ENCODE results near the gene NAALADL2.
"Not testable (repeated sequence)": the region's sequence is repeated elsewhere in the genome, so short reads cannot be mapped to it uniquely, and the experiment has no call there.

Gene NAALADL2

DNA sequence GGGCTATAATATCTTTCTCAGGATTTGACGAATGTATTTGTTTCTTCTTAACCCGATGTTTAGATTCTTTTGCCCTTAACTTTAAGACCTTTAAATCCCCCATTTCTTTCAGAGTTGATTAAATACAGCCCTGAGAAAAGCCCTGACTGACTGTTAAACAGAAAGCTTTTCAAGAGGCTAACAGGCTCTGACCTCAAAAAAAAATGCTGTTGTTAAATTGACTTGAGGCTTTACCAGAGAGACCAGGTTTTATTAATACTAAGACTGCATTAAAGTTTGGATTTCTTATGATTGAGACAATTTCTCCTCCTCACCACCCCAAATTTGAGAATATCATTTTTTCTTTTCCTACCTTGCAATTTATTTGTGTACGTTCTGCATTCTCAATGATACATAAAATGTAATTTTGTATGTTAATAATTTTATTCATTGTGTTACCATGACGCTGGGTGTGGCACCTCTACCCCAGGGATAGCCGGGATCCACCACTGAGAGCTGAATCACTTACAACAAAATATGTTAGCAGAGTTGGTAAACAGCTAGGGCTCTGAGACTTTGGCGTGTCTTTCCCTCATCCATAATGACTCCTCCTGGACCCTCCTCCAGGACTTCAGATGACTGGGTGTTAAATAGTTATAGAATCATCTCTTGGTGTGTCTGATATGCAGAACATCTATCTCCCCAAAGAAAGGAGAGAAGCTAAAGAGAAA lies 753.5 kb downstream of the NAALADL2 start:
- no peak for DNase-seq

DNA sequence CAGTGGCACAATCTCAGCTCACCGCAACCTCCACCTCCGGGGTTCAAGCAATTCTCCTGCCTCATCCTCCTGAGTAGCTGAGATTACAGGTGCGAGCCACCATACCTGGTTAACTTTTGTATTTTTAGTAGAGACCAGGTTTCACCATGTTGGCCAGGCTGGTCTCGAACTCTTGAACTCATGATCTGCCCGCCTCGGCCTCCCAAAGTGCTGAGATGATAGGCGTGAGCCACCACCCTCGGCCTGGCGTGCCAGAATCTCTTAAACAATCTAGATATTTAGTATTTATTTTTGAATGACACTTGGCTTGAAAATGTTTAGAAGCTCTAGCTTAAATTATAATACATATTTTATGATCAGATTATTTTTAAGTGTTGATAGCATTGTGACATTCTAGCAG lies 755.0 kb downstream of the NAALADL2 start:
- not testable (repeated sequence) for DNase-seq

DNA sequence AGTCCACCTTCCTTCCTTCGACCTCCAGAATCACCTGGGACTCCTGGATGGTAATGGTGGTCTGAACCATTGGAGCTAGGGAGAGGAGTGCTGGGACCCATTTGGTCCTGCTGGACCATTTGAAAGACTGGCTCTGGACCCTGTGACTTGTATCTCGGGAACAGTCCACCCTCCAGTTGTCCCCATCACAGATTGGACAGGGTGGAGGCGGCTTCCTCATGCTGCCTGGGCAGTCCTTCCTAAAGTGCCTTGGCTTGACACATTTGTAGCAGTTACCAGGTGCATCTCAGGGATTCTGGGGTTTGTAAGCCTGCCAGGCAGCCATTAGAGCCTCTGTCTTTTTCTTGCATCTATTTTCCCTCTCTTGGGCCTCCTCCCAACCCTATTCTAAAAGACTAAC lies 758.1 kb downstream of the NAALADL2 start:
- DNase-seq, result no peak

DNA sequence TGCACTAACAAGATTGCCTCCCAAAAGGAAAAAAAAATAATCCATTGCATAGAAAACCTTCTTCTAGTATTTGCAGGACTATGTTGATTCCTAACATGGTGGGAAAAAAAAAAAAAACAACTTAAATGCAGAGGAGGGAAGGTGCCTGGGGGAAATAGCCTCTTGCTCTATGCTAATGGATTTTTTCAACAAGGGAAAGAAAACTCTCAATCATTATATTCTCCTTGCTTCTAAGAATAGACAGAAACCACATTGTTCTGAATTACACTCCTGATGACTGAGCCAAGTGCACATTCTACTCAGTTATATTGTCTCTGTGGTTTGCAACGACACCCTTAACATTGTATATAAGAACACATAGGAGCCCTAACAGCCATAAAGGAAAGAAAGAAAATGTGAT lies 760.2 kb downstream of the NAALADL2 start:
- no peak for DNase-seq

DNA sequence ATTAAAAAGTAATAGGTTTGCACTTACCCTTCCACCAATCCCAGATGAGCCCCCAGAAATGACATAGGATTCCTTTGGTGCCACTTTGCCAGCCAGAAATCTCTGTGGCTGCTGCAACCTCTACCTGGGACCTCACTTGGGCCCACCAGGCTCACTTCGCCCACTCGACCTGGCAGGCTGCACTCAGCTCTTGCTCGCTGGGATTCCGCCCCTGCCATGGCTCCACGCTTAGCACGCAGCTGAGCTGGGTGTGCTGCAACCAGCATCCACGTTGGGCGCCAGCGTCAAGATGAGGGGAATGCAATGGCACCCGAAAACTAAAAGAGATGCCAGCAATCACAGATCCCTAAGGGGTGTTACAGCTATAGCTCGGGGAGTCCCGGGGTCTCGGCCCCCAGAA lies 761.0 kb downstream of the NAALADL2 start:
- DNase-seq, result no peak

DNA sequence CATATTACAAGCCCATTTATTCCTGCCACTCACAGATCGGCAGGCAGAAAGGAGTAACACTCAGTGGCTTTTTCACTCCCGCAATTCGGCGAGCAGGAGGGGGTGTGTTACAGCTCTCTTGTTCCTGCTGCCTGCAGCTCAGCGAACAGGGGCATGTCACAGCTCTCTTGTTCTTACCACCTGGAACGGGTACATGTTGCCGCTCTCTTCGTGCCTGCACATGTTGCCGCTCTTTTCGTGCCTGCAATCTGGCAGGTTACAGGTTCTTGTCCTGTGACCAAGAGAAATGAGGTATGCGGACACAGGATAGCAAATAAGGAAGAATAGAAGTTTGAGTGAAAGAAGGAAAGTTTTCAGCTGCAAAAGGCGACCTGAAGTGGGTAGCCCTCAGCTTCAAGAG lies 761.4 kb downstream of the NAALADL2 start:
- DNase-seq, result no peak

DNA sequence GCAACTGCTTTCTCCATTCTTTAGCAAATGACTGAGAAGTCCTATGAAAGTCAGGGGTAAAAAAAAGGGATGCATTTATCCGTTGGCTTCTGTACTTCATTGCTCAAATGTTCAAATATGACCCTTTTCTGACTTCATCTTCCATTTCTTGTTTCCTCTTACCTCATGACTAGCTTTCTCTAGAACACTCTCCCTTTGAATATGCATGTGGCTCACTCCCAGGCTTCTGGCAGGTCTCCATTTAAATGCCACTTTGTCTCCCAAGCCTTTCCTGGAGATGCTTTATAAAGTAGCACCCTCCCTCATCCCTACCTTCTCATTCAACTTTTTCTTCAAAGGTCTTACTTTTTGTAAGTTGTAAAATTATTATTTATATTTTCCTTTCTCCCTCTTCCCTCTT lies 781.8 kb downstream of the NAALADL2 start:
- DNase-seq, result no peak

DNA sequence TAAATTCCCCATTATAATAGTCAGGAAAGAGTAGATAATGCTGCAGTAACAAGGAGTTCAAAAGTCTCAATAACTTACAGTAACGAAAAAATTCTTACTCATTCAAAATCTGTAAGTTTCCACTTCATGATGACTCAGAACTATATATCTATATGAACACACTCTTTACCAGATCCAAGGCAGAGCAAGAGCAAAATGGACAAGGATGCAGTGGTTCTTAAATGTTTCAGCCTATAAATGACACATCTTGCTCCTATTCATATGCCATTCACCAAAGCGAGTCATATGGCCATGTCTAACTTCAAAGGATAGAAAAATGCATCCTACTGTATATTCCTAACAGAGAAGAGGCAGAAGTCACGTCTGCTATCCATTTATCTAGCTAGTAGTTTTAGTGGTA lies 787.7 kb downstream of the NAALADL2 start:
- DNase-seq, result no peak

DNA sequence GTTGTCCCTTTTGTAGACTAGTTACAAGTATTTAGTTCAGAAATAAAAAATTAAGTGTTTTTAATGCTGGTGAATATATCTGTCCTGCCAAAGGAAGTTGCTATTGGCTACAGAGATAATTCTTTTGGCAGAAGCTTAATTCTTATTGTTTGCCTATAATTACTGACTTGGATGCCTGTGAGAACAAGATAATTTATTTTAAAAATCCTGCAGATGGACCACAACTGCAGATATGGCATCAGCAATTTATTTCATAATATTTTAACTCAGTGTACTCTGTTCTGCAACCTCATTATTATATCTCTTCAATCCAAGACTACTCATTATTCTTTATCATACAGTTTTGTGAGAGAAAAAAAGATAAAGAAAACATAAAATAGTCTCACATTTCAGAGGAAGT lies 789.8 kb downstream of the NAALADL2 start:
- DNase-seq, result no peak

DNA sequence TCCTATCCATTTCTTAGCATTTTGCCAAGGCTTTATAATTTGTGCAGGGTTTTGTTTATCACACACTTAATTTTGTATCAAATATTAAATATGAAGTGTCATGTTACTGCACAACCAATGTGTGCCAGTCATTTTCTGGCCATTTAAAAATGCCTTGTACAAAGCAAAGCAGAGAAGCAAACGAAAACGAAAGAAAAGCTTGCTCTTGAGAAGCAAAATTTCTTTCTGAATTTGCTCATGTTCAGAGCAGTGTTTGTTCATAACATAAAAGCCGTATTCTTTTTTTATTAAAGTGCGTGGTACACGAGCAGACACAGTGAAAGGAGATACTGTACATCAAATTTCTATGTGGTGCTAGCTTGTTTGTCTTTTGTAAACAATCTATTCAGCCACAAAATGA lies 792.6 kb downstream of the NAALADL2 start:
- no peak for DNase-seq

DNA sequence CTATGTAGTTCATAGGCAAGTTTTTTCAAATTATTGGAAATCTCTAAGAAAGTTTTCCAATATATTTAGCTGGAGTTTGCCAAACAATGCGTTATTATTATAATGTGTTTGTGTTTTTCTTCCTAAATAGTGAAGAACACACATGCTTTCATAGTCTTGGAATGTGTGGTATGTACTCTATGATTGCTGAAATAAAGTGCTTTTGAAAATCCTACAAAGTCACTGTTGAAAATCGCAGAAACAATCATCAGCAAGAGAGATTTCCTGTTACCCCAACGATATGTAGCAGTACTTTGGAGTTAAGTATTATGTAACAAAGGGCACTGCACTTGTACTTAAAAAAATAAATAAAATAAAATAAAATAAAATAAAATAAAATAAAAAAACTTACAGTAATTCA lies 796.2 kb downstream of the NAALADL2 start:
- no peak for DNase-seq

DNA sequence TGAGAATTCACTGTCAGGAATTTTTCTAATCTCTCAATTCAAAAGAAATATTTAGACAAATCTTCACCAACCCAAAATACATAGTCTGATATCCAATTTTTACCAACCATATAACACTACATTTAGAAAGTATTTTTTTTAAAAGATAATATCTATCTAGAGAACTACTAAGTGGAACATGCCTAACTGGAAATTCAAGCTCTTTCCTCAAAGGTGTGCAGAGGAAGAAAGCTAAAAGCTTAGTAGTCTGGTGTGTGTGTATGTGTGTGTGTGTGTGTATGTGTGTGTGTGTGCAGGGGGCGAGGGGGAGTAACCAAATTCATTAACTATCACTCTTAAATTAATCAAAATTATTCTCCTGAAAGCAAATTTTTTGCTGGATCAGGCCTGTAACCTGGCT lies 797.3 kb downstream of the NAALADL2 start:
- no peak for DNase-seq

DNA sequence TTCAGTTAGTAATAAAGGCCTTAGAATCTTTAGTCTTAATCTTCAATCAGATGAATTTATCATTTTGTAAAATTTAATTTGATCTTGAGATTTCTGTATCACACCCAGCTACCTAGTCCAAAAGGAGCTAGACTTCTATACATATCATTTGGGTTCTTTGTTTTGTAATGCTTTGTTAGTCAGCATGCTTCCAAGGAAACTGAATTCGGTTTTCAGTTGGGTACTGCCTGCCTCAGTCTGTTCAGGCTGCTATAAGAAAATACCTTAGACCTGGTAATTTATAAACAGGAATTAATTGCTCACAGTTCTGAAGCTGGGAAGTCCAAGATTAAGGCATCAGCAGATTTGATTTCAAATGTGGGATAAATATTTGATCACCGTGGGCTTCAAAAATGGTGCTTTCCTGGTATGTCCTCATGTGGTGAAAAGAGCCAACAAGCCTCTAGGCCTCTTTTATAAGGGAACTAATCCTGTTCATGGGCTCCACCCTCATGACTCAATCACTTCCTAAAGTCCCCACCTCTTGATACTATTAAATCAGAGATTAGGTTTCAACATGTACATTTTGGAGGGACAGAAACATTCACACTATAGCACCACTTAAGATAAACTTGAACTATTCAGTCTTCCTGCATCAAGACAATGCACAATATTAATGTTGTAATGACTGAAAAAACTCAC lies 800.7 kb downstream of the NAALADL2 start:
- no peak for DNase-seq

DNA sequence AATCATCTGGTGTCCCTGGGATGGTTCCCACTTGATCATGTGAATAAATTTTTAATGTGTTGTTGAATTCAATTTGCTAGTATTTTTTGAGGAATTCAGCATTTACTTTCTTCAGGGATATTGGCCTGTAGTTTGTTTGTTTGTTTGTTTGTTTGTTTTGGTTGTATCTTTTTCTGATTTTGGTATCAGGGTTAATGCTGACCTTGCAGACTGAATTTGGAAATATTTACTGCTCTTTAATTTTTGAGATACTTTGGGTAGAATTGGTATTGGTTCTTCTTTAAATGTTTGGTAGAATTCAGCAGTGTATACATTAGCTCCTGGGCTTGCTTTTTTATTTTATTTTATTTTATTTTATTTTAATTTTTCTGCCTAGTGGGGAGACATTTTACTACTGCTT lies 803.7 kb downstream of the NAALADL2 start:
- no peak for DNase-seq

DNA sequence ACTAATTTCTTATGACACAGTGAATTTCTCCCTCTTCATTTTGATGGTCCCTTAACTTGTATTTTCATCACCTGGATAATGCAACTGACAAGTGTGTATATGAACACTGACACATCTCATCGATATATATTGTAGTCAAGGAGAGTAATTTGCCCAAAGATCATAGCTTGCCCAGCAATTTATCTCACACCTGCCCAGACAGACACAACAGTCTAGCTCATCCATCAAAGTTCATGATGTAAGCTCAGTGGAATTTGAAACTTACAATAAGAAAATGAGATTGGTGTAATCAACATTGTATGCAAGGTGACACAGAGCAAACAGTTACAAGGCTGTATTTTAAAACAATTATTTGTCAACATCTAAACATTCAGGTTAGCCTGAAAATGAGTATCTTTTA lies 805.8 kb downstream of the NAALADL2 start:
- no peak for DNase-seq

DNA sequence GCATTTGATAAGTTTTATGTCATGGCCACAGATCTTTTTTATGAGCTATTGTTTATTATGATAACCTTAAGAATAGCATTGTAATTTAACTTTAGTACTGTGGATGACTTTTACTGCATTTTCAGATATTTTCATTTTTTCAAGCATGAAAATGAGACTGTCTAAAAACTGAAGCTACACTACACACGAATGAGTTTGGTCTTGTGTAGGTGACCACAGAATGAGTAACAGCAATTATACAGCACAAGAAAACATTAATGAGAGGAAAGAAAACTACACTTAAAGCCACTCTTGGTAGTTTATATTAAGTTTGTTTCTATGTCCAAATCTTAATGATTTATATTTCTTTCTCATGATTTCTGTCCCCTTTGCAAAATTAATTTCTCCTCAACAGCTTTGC lies 809.2 kb downstream of the NAALADL2 start:
- DNase-seq, result no peak

DNA sequence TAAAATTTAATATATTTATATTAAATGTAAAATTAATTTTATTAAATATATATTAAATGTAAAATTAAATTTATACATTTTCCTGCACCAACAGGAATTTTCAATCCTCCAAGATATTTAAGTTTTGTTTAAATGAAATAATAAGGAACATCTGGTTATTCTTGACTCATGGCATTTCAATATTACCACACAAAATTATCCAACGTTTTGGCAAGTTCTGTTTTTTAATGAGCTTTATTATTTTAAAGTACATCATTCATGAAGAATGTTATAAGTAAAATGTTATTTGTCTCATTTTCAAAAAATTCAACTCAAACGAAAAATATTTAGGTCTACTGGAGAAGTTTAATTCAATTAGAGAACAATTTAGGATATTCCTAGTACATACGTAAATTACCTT lies 811.4 kb downstream of the NAALADL2 start:
- no peak for DNase-seq

DNA sequence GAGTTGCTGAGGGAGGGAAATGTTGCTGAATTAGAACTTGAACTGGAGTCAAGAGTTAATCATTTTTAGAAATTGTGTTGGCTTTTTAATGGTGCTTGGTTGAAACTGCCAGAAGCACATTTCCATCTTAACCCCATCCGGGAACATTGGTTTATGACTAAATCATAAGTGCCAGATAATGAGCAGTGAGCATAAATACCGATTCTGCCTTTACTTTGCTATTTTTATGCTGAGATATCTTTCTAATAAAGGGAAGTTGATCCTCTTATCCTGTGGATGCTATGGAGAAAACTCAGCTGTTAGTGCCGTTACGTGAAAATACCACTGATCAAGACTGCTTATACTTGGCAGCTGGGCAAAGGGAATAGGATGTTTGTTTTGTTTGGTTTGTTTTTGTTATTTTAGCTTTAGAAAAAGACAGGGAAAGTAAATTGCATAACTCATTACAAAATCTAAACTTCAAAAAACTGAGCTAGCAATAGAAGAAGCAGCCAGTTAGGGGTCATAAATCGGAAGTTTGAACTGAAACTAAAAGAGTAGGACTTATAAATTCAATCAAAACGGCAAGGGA lies 813.1 kb downstream of the NAALADL2 start:
- no peak for DNase-seq

DNA sequence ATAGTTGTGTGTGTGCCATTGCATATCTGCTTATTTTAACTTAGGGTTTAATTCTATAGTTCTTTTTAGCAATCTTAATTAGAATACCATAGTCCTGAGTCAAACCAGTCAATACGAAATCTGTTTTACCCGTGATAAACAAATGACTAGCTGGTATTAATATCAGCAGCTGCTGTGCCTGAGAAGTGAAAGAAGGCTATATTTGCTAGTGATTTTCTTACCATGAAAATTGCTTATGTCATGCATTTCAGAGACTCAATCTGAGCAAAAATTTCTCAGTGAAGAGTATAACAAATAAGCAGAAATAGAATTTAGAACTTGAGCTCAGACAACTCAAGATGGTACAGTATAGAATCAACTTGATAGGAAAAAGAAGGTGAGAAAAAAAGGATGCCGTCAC lies 820.4 kb downstream of the NAALADL2 start:
- DNase-seq, result no peak

DNA sequence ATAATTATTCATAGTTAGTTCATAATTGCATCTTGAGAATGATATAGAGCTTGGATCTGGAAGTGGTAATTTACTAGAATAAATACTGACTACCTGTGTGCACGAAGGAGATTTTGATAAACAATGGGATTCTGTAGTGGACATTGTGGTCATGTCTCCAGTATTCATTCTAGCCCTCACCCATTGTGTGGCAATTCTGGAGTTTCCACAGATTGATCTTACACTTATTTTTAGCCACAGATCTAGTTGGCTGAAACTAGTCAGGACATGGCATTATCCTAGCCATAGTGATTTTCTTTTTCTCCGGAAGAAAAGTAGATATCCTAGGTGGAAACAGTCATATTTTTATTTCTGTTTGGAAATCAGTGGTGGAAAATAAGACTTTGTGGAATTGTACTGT lies 833.1 kb downstream of the NAALADL2 start:
- DNase-seq, result no peak

DNA sequence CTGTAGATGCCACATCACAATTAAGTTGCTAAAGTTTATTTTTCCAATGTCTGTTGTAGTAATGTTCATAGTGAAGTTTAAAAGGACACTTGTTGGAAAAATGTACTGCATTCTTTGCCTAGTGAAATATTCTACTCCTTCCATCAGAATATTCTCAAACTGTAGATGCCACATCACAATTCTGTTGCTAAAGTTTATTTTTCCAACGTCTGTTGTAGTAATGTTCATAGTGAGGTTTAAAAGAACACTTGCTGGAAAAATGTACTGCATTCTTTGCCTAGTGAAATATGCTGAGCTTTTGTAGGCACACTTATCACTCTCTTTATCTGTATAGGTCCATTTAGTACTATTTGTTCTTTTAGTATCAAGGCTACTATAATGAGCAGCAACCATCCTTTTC lies 836.1 kb downstream of the NAALADL2 start:
- DNase-seq, result no peak

DNA sequence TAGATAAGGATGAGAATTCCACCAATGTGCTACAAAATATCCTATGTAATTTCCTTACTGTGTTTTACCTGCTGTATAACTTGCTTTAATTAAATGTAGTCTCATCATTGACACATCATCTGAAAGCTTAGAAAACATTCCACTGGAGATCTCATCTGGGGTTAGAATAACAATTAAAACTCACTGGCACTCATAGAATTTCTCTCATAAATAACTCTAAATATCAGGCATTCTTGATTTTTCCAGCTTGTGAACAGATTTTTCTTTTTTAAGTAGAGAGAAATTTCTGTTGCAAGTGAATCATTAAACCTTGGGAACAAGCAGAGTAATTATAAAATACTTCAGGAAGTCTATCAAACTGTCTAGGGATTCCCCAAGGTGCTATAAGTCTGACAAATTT lies 843.8 kb downstream of the NAALADL2 start:
- no peak for DNase-seq

DNA sequence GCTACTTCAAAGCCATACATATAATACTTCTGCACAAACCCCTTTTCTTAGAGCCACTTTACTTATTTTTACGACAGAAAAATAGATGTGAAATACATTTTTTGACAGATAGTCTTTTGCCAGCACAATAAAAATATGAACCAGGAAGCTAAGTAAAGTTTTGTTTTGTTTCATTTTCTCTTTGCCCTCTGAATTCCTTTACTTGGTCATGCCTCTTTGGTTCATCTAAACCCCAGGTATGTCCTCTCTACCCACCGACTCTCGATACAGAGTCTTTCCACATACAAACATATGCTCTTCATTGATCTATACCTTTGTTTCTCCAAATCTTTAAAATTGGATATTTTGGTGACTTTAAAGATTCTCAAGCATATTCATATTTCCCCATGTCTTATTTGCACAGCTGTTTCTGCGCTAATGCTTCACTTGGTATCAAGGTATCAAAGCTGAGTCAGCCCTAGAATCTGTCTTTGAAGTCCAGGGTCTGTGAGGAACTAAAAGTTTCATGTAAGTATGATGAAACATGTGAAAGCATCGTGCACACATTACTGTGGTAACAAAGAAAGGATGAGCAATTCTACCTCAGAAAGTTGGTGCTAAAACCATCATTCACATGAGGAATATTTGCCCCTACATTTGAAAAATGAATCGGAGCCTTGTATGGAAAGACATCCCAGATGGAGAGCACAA lies 845.4 kb downstream of the NAALADL2 start:
- DNase-seq, result no peak

DNA sequence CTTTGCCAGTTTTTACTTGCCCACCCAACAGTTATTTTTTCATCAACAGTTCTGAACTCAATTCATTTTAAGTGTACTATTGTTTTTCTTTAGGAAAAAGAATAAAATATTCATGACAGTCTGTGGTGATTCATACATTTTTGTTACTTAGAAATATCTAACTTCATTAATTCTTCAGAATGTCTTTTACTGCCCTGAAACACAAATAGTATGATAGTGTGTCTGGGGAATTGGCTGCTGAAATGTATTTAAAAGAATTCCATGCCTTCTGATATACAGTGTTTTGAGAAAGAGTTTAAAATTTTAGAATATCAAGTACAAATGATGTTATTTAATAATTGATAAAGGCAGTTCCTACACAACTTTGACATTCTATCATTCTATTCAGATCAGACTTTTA lies 854.1 kb downstream of the NAALADL2 start:
- DNase-seq, result no peak
